ENCODE measurements around the gene NFIA.

NFIA gene

DNA sequence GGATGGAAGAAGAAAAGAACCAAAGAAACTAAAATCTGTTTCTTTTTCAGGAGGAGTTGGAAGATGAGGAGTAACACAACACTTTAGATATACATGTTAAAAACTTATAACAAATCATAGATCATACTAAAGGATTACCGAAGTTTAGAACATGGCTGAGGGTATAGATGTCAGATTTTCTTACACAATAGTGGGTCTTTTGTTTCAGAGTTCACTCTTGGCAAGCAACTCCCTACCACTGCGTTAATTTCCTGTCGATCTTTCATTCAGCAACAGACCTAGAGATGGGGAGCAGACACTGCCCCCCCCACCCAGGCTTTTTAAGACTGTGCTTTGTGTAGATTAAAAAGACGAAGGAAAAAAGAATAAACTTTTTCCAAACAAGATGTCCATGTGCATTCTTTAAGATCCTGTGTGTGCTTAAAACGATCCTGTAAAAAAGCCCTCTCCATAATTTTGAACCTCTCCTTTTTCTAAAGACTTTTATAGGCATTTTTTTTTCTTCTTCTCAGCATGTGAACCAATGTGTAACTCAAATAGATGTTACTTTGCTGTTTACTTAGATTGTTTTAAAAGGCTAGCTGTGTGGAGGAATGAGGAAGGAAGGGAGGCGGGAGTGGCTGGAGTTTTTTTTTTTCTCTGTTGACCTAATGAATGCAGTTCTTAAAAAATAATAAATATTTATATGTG lies 50.4 kb downstream of the NFIA start:
- DNase-seq: no peak

DNA sequence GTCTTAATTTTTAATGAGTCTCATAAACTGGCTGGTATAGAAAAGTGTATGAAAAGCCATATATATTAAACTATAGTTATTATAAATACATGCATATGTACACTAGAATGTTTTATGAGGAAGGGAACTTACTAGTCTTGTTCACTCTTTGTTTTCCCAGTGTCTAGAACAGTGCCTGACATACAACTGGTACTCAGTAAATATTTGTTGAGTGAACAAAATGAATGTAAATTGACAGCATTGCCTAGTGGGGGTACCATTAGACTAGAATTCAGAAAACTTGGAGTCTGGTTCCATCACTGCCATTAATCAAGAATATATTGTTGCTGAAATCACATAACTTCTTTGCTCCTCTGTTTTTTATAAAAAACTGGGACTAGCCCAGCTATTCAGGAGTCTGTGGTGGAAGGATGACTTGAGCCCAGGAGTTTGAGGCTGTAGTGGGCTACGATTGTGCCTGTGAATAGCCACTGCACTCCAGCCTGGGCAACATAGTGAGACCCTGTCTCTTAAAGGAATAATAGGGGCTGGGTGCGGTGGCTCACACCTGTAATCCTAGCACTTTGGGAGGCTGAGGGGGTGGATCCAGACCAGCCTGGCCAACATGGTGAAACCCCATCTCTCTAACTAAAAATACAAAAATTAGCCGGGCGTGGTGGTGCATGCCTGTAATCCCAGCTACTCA lies 51.1 kb downstream of the NFIA start:
- no peak for DNase-seq

DNA sequence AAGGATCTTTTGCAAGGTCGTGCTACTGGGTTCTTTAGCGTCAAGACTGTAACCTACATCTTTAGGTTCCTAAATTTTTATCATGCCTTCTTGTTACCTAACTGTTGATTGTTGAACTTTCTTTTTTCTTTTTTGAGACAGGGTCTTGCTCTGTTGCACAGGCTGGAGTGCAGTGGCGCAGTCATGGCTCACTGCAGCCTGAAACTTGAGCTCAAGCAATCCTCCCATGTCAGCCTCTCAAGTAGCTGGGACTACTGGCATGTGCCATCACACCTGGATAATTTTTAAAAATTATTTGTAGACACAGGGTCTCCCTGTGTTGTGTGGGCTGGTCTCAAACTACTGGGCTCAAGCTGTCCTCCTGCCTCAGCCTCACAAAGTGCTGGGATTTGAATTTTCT lies 52.9 kb downstream of the NFIA start:
- DNase-seq: no peak

DNA sequence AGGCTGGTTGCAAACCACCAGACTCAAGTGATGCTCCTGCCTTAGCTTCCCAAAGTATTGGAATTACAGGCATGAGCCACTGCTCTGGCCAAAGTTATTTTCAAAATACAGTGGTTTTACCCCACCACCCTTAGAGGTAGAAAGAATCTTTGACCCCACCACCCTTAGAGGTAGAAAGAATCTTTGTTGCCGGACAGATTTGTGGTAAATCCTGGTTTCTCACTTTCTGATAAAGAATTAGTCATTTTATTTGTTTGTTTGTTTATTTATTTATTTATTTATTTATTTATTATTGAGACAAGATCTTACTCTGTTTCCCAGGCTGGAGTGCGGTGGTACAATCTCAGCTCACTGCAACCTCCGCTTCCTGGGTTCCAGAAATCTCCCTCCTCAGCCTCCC lies 55.9 kb downstream of the NFIA start:
- no peak for DNase-seq

DNA sequence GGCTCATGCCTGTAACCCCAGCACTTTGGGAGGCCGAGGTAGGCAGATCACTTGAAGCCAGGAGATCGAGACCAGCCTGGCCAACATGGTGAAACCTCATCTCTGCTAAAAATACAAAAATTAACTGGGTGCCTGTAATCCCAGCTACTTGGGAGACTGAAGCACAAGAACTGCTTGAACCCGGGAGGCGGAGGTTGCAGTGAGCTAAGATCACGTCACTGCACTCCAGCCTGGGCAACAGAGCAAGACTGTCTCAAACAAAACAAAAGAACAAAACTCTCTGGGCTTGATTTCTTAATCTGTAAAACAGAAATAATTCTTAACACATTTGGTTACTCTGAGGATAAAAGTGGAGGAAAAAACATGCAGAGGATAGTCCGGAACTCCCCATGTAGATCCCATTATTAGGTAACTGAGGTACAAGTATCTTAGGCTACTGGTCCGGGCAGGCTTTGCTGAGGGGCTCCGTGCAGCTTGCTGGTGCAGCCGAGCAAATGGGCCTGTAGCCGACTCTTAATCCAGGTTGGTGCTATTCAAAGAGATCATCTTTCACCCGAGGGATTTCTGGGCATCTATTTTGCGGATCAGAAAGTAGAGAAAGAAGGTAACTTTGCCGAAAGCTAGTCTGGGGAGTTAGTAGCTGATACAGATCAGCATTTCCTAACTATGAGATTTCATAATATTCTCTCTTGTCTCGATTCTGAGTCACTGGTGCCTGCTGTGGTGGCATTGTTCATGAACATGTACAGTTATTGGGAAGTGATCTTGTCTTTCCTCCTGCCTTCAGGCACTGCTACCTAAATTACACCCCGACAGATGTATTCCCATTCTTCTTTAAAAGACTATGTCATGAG lies 56.8 kb downstream of the NFIA start:
- DNase-seq: no peak

DNA sequence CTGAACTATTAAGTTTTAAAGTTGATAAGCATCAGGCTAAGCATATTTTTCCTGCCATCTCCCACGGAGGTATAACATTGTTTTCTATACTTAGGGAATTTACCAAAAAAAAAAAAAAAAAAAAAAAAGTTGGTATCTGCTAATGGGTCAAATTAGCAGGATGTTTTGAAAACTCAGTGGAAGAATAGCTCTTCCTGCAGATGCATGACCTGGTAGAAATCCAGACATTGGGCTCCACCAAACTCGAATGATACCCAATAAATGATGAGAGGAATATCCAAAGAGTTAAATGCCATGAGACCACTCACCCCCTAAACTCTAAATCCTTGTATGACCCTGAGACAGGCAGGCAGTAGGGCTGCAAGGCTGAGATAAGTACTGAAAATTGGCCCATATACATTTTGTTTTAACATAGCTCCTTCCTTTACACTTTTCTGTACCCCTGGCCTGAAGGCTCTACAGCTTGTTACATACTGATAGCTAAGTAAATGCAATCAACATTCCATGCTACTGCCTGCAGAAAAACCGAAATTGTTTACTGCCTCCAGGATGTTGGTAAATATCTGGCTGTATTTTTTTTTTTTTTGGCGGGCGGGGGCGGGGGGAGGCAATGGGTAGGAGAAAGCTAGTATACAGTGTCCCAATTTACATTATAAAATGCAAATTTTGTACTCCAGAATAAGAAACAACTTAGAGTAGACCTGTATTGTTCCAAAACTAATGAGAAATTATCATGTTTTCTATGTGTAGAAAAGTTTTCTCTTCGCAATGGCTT lies 57.6 kb downstream of the NFIA start:
- DNase-seq: no peak

DNA sequence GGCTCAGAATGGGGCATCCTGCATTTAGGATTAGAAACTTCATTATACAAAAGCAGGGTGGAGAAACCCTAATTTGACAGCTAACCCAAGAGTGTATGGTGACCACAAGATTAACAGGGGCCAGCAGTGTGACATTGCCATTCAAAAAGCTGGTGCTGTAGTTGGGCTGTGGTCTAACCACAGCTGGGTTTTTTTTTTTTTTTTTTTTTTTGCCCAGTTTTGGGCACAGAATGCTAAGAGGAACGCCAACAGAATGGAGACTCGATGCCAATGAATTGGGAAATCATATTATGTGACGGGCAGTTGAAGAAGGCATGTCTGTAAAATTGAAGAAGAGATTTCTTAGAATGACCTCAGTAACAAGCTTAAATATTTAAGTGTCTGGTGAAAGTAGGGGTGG lies 58.4 kb downstream of the NFIA start:
- no peak for DNase-seq

DNA sequence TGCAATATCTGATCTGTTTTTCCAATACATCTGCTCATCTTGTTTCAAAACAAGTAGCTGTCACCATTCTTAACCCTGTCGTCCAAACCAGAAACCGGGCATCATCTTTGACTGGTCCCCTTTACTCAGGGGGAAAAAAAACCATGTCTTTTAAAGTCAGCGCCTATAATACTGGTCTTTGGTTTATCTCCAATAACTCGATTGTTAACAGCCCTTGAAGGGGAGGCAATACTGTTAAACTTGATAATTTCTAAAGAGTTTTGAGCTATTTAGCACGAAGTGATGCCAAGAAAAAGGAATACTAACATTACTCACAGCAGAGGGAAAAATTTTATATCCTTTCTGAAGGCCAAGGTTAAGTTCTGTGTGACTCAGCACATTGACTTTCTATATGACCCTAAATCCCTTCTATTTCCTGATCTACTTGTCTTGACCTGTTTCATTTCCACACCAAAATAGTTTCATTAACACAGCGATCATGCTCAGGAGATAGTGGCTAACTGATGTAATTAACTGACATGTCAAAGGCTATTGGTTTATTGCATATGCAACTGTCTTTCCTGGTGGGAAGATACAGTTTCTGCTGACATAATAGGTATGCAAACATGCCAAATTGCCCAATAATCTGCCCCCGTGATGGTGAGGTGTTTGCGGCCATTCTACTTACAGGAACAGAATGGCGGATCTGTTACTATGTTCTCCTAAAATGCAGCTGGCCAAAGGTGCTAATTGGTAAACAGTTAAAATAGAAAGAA lies 59.1 kb downstream of the NFIA start:
- DNase-seq: no peak

DNA sequence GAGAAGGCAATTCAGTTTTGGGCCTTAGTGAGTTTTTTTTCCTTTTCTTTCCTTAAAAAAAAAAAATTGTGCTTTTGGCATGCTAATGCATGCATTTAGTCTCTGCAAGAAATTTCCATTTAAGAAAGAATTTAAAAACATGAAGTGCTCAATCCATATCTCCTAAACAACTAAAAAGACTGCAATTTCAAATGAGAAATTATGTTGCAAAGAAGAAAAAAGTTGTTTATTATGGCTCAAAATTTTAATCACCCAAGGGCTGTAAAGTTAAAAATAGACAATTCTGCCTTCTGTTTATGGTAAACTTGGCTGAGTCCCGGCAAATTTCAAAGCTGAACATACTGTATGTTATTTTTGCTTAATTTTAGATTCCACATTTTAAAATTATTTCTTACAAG lies 59.7 kb downstream of the NFIA start:
- DNase-seq: no peak

DNA sequence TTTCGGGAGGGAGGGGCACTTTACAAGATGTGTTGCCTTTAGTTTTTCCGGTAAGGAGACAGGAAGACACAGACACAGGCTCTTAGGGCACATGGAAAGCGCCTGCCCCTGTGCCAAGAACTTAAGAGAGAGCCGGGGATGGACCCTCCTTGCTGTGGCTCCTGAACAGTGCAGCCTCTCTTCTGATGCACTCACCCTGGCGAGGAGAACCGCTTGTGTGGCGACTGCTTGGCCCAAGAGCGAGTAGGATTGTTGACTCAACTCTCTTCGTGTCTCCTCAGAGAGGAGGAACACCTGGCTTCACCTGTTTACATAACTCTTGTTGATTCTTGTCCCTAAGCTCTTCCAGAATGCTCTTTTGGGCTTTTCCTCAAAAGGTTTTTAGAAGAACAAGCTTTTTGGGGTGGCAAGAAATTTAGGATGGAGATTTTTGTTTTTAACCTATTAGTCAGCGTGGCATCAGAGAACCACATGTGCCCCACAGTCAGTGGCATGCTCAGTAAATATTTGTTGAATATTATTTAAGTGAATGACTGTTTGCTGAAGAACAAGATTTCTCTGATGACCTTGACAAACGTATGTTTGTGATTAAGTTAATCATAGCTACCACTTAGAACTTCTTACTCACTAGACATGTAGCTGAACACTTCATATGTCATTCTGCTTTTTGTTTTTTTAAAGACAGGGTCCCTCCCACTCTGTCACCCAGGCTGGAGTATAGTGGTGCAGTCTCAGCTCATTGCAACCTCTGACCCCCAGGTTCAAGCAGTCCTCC lies 60.6 kb downstream of the NFIA start:
- no peak for DNase-seq

DNA sequence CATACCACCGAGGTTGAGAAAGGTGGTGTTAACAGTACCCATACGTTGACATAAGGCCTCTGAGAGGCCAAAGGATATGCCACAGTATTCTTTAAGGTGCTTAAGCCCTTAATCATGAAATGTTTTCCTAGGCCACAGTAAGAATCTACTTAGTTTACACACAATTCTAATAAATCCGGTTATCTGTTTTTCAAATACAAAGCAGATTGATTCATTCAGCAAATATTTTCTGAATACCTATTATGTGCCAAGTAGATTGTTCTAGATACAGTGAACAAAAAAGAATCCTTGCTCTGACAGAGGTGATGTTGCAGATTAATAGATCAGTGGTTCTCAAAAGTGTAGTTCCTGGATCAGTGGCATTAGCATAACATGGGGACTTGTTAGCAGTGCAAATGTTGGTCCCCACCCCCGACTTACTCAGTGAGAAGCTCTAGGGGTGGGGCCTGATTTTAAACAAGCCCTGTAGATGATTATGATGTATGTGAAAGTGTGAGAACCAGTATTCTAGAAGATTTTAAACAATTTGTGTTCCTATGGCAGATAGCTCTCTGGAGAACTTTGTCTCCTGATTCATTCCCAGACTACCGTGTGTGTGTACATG lies 61.6 kb downstream of the NFIA start:
- DNase-seq: no peak

DNA sequence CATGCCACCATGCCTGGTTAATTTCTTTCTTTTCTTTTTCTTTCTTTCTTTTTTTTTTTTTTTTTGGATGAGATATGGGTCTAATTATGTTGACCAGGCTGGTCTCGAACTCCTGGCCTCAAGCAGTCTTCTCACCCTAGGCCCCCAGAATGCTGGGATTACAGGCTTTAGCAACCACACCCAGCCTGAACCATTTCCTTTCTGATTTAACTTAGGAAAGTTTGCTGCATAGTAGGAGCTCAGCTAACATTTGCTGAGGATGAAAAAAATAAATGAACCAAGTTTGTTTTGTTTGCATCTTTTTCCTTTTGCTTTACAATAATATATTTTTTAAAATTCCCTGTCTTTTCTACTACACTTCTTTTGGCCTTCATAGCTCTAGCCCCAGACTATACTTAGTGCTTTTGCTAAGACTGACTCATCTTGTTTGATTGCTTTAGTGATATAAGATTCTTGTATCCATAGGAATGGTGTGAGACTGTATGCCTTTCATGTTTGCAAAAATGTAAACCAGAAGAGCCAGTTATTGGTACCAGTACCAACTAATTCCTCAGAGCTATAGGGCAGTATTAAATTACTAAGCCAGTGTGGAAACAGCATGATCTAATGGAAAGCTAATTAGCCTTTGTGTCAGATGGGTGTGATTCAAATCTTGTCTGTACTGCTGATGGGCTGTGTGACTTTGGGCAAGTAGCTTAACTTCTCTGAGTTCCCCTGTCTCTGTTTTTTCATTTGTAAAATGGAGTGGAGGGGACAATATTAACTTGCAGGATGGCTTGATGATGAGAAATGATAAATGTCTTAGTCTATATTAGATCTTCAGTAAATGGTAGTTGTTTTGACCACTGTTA lies 66.9 kb downstream of the NFIA start:
- DNase-seq: no peak

DNA sequence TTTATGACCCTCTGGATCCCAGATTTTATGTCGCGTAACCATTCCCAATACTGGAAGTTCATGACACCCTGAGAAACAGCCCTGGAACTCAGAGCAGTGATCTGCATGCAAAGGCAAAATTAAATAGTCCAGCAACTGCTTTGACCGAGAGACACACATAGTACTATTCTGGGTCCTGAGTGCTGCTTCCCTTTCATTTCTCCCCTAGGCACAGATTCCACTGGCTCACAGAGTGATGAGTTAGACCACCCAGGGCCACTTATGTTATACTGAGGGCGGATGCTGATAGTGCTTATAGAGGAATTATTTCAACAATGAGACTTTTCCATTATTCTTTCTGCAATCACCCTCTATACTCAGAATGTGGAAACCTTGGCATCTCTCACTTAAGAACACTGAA lies 69.2 kb downstream of the NFIA start:
- DNase-seq: no peak

DNA sequence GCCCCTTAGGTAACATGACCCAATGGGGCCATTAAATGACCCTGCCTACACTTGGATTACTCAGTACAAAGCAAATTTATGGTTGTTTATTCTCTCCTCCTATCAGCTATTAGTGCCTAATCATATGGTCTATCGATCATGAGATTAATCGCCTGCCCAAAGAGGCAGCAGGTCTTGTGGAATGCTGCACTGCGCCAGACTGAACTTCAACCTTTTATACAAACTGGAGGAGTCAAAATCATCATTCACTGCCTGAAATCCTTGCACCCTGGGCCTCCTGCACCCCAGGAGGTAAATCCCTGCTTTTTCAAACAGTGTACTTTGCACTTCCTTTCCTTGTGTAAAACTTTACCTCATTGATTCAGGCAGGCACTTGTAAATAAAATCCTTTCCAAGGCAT lies 69.7 kb downstream of the NFIA start:
- no peak for DNase-seq

DNA sequence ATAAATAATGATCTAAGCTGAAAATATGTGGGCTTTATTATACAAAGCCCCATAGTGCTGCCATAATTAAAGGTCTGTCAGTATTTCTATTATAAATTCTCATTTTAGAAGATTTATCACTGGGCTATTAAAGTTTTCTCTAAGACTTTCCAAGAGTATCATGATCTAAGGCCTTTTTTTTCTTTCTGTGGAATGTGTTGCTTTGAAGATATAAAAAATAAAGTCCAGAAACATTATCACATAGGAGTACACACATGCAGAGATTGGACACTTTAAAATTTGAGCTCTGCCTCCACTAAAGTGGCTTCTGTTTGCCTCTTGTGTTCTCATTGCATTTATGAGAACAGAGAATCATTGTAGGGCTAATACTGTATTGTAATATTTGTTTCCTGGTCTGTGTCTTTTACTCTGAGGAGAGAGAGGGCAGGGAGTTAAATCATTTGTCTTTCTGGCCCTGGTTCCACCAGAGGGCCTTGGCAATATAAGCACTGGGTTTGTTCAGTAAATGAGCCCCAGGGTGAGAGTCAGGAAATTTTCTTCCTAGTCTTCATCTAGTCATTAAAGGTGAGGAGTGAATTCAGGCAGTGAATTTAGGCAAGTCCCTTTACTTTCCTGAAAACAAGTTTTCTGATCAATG lies 70.2 kb downstream of the NFIA start:
- DNase-seq: no peak

DNA sequence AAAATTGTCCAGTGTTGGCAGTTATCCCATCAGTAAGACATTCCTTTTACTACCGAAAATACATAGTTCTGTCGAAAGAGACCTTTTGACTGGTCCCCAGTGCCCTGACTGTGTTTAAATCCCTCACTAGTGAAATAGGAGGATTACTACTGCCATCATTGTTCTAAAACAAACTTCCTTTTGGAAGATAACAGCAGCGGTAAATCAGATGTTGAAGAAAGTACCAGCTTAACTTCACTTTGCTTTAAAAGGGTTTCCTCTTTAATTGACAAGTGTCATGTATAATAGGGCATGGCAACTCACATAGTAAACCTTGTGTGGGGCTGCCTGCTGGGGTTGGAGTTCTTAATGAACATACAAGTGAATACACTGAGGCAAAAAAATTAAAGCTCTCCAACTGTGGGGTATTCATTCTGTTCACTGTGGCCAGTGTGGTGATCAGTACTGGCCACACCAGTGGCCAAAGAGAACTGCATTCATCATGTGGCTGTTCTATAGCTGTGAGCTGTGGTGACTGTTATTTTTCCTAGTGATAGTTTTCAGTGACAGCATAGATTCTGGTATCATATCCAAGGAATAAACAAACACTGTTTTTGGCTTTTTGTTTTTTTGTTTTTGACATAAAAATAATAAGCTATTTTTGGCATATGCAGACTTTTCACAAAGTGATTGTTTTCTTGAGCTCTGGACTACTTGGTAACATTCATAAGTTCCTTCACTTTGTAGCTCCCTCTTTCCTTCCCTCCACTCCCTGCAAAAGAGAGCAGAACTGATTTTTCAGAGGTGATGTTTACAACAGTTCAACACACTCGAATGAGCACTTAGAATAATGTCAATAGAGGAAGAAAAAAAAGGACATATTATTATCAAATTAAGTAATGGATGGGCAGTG lies 74.5 kb downstream of the NFIA start:
- no peak for DNase-seq

DNA sequence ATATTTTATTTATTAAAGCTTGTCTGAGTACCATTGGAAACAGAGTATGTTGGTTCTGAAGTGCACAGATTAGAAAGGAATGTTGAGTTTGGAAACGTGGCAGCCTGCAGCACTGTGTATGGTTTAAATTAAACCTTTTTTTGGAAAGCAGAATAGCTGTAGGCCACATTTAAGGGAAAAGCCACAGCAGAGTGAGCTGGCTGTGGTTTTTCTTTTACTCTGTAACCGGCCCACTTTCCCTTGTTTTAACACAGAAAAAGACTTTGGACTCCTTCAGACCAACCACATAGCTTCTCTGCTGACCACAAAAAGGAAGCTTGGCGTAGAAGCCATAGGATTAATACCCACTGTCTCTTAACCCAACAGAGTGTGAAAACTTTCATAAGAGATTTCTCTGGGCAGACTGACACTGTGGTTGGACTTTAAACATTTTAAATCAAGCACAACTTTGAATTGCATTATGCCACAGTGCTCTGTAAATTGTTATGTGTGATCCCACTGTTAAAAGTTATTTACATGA lies 75.2 kb downstream of the NFIA start:
- DNase-seq: no peak

DNA sequence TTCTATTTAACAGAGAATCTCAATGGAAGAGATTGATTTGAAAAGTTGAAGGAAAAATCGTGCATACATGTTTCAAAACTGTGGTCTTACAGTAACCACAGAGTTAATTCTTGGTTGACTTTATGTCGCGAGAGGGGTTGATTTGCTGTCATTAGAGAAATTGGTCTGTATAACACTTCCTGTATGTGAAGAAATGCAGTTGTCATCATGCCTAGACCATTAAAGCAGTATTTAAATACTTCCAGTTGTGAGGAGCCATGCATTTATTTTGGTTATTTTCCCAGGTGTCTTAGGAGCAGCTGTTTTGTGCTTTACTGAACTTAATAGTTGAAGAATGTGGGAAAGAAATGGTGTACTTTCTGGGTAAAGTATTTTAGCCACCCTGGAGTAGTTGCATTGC lies 76.2 kb downstream of the NFIA start:
- DNase-seq: no peak

All from activated CD4-positive, alpha-beta T cell treated with anti-CD3 and anti-CD28 coated beads, Interleukin-2, amount 50 U/mL, for 1 hour (primary cell).